NCI-H2029 treated with DMSO at 0.1 percent for 48 hours (cell line): ENCODE measurements around the gene AFF2.
"Not testable (repeated sequence)": the region's sequence is repeated elsewhere in the genome, so short reads cannot be mapped to it uniquely, and the experiment has no call there.

Experiments used
- DNase-seq: peaks from one replicate; lab custom pipeline; 2025; lab: John Stamatoyannopoulos, UW

Gene AFF2

GRCh38 chrX:148634591-148634990 lies 134.2 kb downstream of the AFF2 start:
- DNase-seq, result no peak

GRCh38 chrX:148643460-148643859 lies 143.0 kb downstream of the AFF2 start:
- DNase-seq, result no peak

GRCh38 chrX:148647651-148648050 lies 147.2 kb downstream of the AFF2 start:
- no peak for DNase-seq

- no peak for DNase-seq
These were observed 148.9 kb downstream of the AFF2 start for GRCh38 chrX:148649145-148649795.

GRCh38 chrX:148658115-148658730 lies 157.8 kb downstream of the AFF2 start:
- no peak for DNase-seq

- no peak for DNase-seq
These were observed 159.1 kb downstream of the AFF2 start for GRCh38 chrX:148659481-148659880.

- DNase-seq, result no peak
These were observed 160.6 kb downstream of the AFF2 start for GRCh38 chrX:148661035-148661434.

GRCh38 chrX:148662014-148662413 lies 161.6 kb downstream of the AFF2 start:
- DNase-seq, result no peak

GRCh38 chrX:148664171-148664570 lies 163.8 kb downstream of the AFF2 start:
- DNase-seq, result no peak

GRCh38 chrX:148664995-148665394 lies 164.6 kb downstream of the AFF2 start:
- no peak for DNase-seq

GRCh38 chrX:148669175-148669574 lies 168.8 kb downstream of the AFF2 start:
- not testable (repeated sequence) for DNase-seq

- no peak for DNase-seq
These were observed 169.9 kb downstream of the AFF2 start for GRCh38 chrX:148670277-148670676.

- no peak for DNase-seq
These were observed 172.1 kb downstream of the AFF2 start for GRCh38 chrX:148672517-148672916.

- no peak for DNase-seq
These were observed 181.2 kb downstream of the AFF2 start for GRCh38 chrX:148681605-148682004.

- no peak for DNase-seq
These were observed 181.8 kb downstream of the AFF2 start for GRCh38 chrX:148682206-148682605.

- no peak for DNase-seq
These were observed 191.0 kb downstream of the AFF2 start for GRCh38 chrX:148691456-148691855.

GRCh38 chrX:148695255-148695654 lies 194.8 kb downstream of the AFF2 start:
- DNase-seq, result no peak

GRCh38 chrX:148698221-148698620 lies 197.8 kb downstream of the AFF2 start:
- DNase-seq, result no peak

- no peak for DNase-seq
These were observed 199.6 kb downstream of the AFF2 start for GRCh38 chrX:148700021-148700420.

GRCh38 chrX:148713981-148714380 lies 213.6 kb downstream of the AFF2 start:
- DNase-seq, result no peak

- no peak for DNase-seq
These were observed 214.9 kb downstream of the AFF2 start for GRCh38 chrX:148715361-148715760.

- DNase-seq, result no peak
These were observed 222.5 kb downstream of the AFF2 start for GRCh38 chrX:148722966-148723365.

GRCh38 chrX:148723551-148723950 lies 223.1 kb downstream of the AFF2 start:
- DNase-seq, result no peak

GRCh38 chrX:148728901-148729300 lies 228.5 kb downstream of the AFF2 start:
- DNase-seq, result no peak
